ENCODE data around the gene IGSF3.

The IGSF3 gene

GRCh38 chr1:116558571-116558970 is 109.0 kb downstream of the IGSF3 start:
- no peak overlapping the region for H3K23ac ChIP-seq (ENCODE audit: low read length)

GRCh38 chr1:116558140-116558549 is 109.4 kb downstream of the IGSF3 start:
- H3K9ac ChIP-seq (ENCODE audit: low read length) = no peak overlapping the region
- H3K36me3 ChIP-seq (ENCODE audit: control insufficient read depth, insufficient read depth, low read length) = no peaks in the 10 kb centered on the region
- no peak overlapping the region for H2BK120ac ChIP-seq (ENCODE audit: low read depth, low read length)
- WGBS (ENCODE audit: extremely low coverage, insufficient coverage, low lambda C conversion rate) = no CpG with 5 or more reads among the region's 4 CpGs
- no peak overlapping the region for H3K56ac ChIP-seq (ENCODE audit: low read length)
- H2BK5ac ChIP-seq (ENCODE audit: low read length) = no peak overlapping the region
- no peak overlapping the region for H2BK15ac ChIP-seq (replicated peaks; ENCODE audit: low read depth)
- H4K5ac ChIP-seq (ENCODE audit: low read length) = no peak overlapping the region
- no peak overlapping the region for H3K4ac ChIP-seq (ENCODE audit: low read depth, low read length)
- no peak overlapping the region for H2AK5ac ChIP-seq (ENCODE audit: low read length)
- no peak overlapping the region for H3K27ac ChIP-seq (ENCODE audit: low read depth, low read length)
- H3K23ac ChIP-seq (ENCODE audit: low read length) = no peak overlapping the region
- no peak overlapping the region for H3K4me3 ChIP-seq (ENCODE audit: low read length)
- H3K4me2 ChIP-seq (ENCODE audit: low read length) = no peak overlapping the region
- H3K18ac ChIP-seq (ENCODE audit: low read length) = no peak overlapping the region
- no peaks in the 10 kb centered on the region for H3K4me1 ChIP-seq (ENCODE audit: control insufficient read depth, low read depth, low read length)
- no peaks in the 10 kb centered on the region for H3K79me2 ChIP-seq (ENCODE audit: control insufficient read depth, insufficient read depth, low read length)
- H3K79me1 ChIP-seq (ENCODE audit: low read length) = peaks cover 1% of the 10 kb centered on the region
- no peaks in the 10 kb centered on the region for H3K27me3 ChIP-seq (ENCODE audit: insufficient read depth, low read length, poor library complexity)
- H4K8ac ChIP-seq (ENCODE audit: low read depth, low read length) = no peak overlapping the region
- DNase-seq = no peak

More at GRCh38 chr1:116558571-116558970, 109.0 kb downstream of the IGSF3 start:
- Histone ChIP-seq H4K8ac (ENCODE audit: low read depth, low read length) (no peak overlapping the region), H3K9ac (ENCODE audit: low read length) (no peak overlapping the region), H3K56ac (ENCODE audit: low read length) (no peak overlapping the region), H2BK120ac (ENCODE audit: low read depth, low read length) (no peak overlapping the region), H3K4me2 (ENCODE audit: low read length) (no peak overlapping the region), H4K5ac (ENCODE audit: low read length) (no peak overlapping the region), H3K4me1 (ENCODE audit: control insufficient read depth, low read depth, low read length) (no peaks in the 10 kb centered on the region), H2AK5ac (ENCODE audit: low read length) (no peak overlapping the region), H2BK5ac (ENCODE audit: low read length) (no peak overlapping the region), H3K79me1 (ENCODE audit: low read length) (no peaks in the 10 kb centered on the region), H3K27me3 (ENCODE audit: insufficient read depth, low read length, poor library complexity) (no peaks in the 10 kb centered on the region), H3K27ac (ENCODE audit: low read depth, low read length) (no peak overlapping the region), H3K79me2 (ENCODE audit: control insufficient read depth, insufficient read depth, low read length) (no peaks in the 10 kb centered on the region), H3K4ac (ENCODE audit: low read depth, low read length) (no peak overlapping the region), H3K4me3 (ENCODE audit: low read length) (no peak overlapping the region), H3K18ac (ENCODE audit: low read length) (no peak overlapping the region), H2BK15ac (replicated peaks; ENCODE audit: low read depth) (no peak overlapping the region), H3K36me3 (ENCODE audit: control insufficient read depth, insufficient read depth, low read length) (no peaks in the 10 kb centered on the region)
- no CpG with 5 or more reads among the region's 1 CpG for WGBS (ENCODE audit: extremely low coverage, insufficient coverage, low lambda C conversion rate)
- no peak for DNase-seq

- no CpG with 5 or more reads among the region's 4 CpGs for WGBS (ENCODE audit: extremely low coverage, insufficient coverage, low lambda C conversion rate)
- DNase-seq = no peak
- Histone ChIP-seq H4K5ac (ENCODE audit: low read length) (no peak overlapping the region), H3K27ac (ENCODE audit: low read depth, low read length) (no peak overlapping the region), H2BK15ac (replicated peaks; ENCODE audit: low read depth) (no peak overlapping the region), H2BK120ac (ENCODE audit: low read depth, low read length) (no peak overlapping the region), H3K18ac (ENCODE audit: low read length) (no peak overlapping the region), H3K4ac (ENCODE audit: low read depth, low read length) (no peak overlapping the region), H3K4me2 (ENCODE audit: low read length) (no peak overlapping the region), H4K8ac (ENCODE audit: low read depth, low read length) (no peak overlapping the region), H3K4me3 (ENCODE audit: low read length) (no peak overlapping the region), H3K23ac (ENCODE audit: low read length) (no peak overlapping the region), H2BK5ac (ENCODE audit: low read length) (no peak overlapping the region), H2AK5ac (ENCODE audit: low read length) (no peak overlapping the region), H3K79me2 (ENCODE audit: control insufficient read depth, insufficient read depth, low read length) (no peaks in the 10 kb centered on the region), H3K27me3 (ENCODE audit: insufficient read depth, low read length, poor library complexity) (no peaks in the 10 kb centered on the region), H3K56ac (ENCODE audit: low read length) (no peak overlapping the region), H3K36me3 (ENCODE audit: control insufficient read depth, insufficient read depth, low read length) (no peaks in the 10 kb centered on the region), H3K9ac (ENCODE audit: low read length) (no peak overlapping the region), H3K79me1 (ENCODE audit: low read length) (peaks cover 1% of the 10 kb centered on the region), H3K4me1 (ENCODE audit: control insufficient read depth, low read depth, low read length) (no peaks in the 10 kb centered on the region)
These were observed 110.1 kb downstream of the IGSF3 start for GRCh38 chr1:116557323-116557878.

GRCh38 chr1:116556289-116557006 is 111.1 kb downstream of the IGSF3 start:
- H3K56ac ChIP-seq (ENCODE audit: low read length) = no peak overlapping the region
- H3K4me3 ChIP-seq (ENCODE audit: low read length) = no peak overlapping the region
- no peaks in the 10 kb centered on the region for H3K4me1 ChIP-seq (ENCODE audit: control insufficient read depth, low read depth, low read length)
- H3K36me3 ChIP-seq (ENCODE audit: control insufficient read depth, insufficient read depth, low read length) = no peaks in the 10 kb centered on the region
- no peak overlapping the region for H3K9ac ChIP-seq (ENCODE audit: low read length)
- H4K5ac ChIP-seq (ENCODE audit: low read length) = no peak overlapping the region
- no peak overlapping the region for H2AK5ac ChIP-seq (ENCODE audit: low read length)
- WGBS (ENCODE audit: extremely low coverage, insufficient coverage, low lambda C conversion rate) = no CpG with 5 or more reads among the region's 6 CpGs
- H3K79me1 ChIP-seq (ENCODE audit: low read length) = peaks cover 1% of the 10 kb centered on the region
- no peak overlapping the region for H4K8ac ChIP-seq (ENCODE audit: low read depth, low read length)
- H3K79me2 ChIP-seq (ENCODE audit: control insufficient read depth, insufficient read depth, low read length) = no peaks in the 10 kb centered on the region
- no peak overlapping the region for H2BK120ac ChIP-seq (ENCODE audit: low read depth, low read length)
- H3K4me2 ChIP-seq (ENCODE audit: low read length) = no peak overlapping the region
- no peak overlapping the region for H3K23ac ChIP-seq (ENCODE audit: low read length)
- H2BK5ac ChIP-seq (ENCODE audit: low read length) = no peak overlapping the region
- no peak overlapping the region for H3K18ac ChIP-seq (ENCODE audit: low read length)
- no peak overlapping the region for H2BK15ac ChIP-seq (replicated peaks; ENCODE audit: low read depth)
- no peak overlapping the region for H3K4ac ChIP-seq (ENCODE audit: low read depth, low read length)
- no peaks in the 10 kb centered on the region for H3K27me3 ChIP-seq (ENCODE audit: insufficient read depth, low read length, poor library complexity)
- DNase-seq = no peak
- H3K27ac ChIP-seq (ENCODE audit: low read depth, low read length) = no peak overlapping the region

GRCh38 chr1:116554924-116555323 is 112.6 kb downstream of the IGSF3 start:
- H3K56ac ChIP-seq (ENCODE audit: low read length) = no peak overlapping the region
- peaks cover 1% of the 10 kb centered on the region for H3K79me1 ChIP-seq (ENCODE audit: low read length)
- H3K23ac ChIP-seq (ENCODE audit: low read length) = no peak overlapping the region
- DNase-seq = no peak
- no peaks in the 10 kb centered on the region for H3K27me3 ChIP-seq (ENCODE audit: insufficient read depth, low read length, poor library complexity)
- H3K79me2 ChIP-seq (ENCODE audit: control insufficient read depth, insufficient read depth, low read length) = no peaks in the 10 kb centered on the region
- H3K4me3 ChIP-seq (ENCODE audit: low read length) = no peak overlapping the region
- H3K9ac ChIP-seq (ENCODE audit: low read length) = no peak overlapping the region
- no peaks in the 10 kb centered on the region for H3K4me1 ChIP-seq (ENCODE audit: control insufficient read depth, low read depth, low read length)
- no peak overlapping the region for H2BK120ac ChIP-seq (ENCODE audit: low read depth, low read length)
- WGBS (ENCODE audit: extremely low coverage, insufficient coverage, low lambda C conversion rate) = no CpG with 5 or more reads among the region's 2 CpGs
- H2BK5ac ChIP-seq (ENCODE audit: low read length) = no peak overlapping the region
- no peak overlapping the region for H3K4ac ChIP-seq (ENCODE audit: low read depth, low read length)
- no peak overlapping the region for H3K4me2 ChIP-seq (ENCODE audit: low read length)
- H4K5ac ChIP-seq (ENCODE audit: low read length) = no peak overlapping the region
- no peak overlapping the region for H3K27ac ChIP-seq (ENCODE audit: low read depth, low read length)
- H3K36me3 ChIP-seq (ENCODE audit: control insufficient read depth, insufficient read depth, low read length) = no peaks in the 10 kb centered on the region
- H2AK5ac ChIP-seq (ENCODE audit: low read length) = no peak overlapping the region
- no peak overlapping the region for H2BK15ac ChIP-seq (replicated peaks; ENCODE audit: low read depth)
- no peak overlapping the region for H4K8ac ChIP-seq (ENCODE audit: low read depth, low read length)
- H3K18ac ChIP-seq (ENCODE audit: low read length) = no peak overlapping the region

All from mesendoderm (in vitro differentiated cells).